Measurements from ENCODE around the gene METTL1.
"Not testable (repeated sequence)": the region's sequence is repeated elsewhere in the genome, so short reads cannot be mapped to it uniquely, and the experiment has no call there.

The METTL1 gene

DNA sequence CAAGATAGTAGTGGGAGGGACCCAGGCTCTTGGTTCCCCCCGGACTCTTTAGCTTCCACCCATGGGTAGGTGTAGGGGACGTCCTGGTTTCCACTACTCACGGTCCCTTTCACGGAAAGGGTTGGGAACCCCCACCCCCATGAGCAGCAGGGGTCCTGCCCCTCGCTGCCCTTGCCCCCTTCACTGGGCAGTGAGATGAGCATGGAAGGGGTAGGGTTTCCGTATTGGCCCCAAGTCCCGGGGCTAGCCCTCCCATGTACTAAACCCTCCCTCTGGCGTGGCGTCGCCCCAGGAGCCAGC is 46.1 kb downstream of the METTL1 start:
- Mint-ChIP-seq H3K9me3 (no peaks in the 10 kb centered on the region), H3K4me1 (ENCODE audit: low read depth) (peaks cover 5% of the 10 kb centered on the region), H3K27me3 (no peaks in the 10 kb centered on the region), H3K27ac (no peak overlapping the region), H3K4me3 (no peak overlapping the region), H3K36me3 (ENCODE audit: low read depth) (peaks cover 68% of the 10 kb centered on the region)
- no peak for DNase-seq

DNA sequence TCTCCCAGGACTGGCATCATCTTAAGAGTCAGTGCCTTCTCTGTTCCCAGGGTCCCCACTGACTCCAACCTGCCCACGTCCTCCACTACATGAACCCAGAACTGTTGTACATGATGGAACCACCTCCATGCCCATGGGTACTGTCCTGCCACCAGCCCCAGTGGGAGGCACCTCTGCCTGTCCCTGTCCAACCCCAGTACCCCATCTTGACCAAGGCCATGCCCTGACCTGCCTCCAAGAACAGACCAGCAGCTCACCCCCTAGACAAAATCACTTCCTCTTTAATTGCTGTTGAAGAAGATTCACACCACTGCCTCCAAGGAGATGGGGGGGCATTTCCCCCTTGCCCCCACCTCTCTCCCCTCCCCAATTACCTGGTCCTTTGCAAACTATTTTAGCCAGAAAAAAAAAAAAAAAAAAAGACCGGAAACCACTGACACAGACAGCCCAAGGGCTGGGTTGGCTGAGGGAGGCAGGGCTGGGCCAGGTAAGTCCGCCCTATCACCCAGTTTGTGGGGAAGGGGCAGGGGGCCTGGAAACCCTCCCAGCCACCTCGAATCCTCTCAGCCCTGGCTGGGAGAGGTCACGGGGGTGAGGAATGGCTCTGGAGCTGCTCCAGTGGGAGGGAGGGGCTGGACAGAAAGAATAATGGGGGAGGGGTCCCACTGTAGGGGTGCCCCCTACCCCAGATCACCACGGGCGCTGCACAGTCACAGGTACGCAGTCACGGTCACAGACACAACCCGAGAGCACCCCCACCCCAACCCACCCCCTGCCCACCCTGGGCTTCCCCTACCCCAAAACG is 46.8 kb downstream of the METTL1 start:
- Mint-ChIP-seq H3K27me3 (no peaks in the 10 kb centered on the region), H3K4me1 (ENCODE audit: low read depth) (peaks cover 5% of the 10 kb centered on the region), H3K36me3 (ENCODE audit: low read depth) (peaks cover 68% of the 10 kb centered on the region), H3K4me3 (no peak overlapping the region), H3K27ac (peak overlapping the region; percentile 45), H3K9me3 (no peaks in the 10 kb centered on the region)
- peak; percentile 28 for DNase-seq

DNA sequence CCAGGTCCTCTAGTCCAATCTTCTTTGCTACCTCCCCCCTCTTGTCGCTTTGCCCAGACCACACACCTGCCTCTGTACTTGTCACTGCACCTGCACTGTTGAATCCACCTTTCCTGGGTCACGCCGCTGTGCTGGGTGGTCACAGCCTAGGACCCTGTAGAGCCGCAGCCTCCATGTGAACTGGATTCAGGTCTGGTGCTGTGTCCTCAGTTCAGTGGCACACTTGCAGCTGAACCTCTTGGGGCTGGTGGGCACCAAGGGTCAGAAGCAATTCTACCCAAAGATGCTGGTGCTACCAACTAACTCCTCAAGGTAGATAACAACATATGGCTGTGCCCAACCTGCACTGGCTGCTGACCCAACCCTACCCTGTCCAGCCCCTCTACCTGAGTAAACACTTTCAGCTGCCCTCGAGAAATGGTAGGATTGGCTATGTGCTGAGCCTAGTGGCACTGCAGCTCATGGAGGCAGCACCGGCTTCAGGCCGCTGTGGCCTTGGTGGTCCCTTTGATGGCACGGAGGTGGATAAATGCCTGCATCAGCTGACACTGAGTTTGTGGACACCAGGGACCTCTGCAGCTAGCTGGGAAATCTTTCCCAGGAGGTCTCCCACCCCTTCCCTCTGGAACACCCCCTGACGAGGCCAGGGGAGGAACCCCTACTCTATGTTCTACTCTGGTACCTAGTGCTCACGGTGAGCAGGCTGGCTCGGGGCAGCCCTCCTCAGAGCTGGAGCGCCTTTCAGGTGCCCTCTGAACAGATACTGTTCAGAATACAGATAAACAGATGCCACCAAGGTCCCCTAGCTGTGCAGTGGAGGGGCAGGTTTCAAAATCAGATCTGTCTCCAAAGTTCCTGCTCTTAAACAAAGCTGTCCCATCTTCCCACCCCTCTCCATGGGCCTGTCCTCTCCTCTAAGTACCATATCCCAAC is 47.6 kb downstream of the METTL1 start:
- H3K27me3 Mint-ChIP-seq = no peaks in the 10 kb centered on the region
- peaks cover 5% of the 10 kb centered on the region for H3K4me1 Mint-ChIP-seq (ENCODE audit: low read depth)
- no peaks in the 10 kb centered on the region for H3K9me3 Mint-ChIP-seq
- H3K4me3 Mint-ChIP-seq = no peak overlapping the region
- H3K27ac Mint-ChIP-seq = peak overlapping the region; percentile 45
- peak; percentile 31 for DNase-seq
- peaks cover 68% of the 10 kb centered on the region for H3K36me3 Mint-ChIP-seq (ENCODE audit: low read depth)

DNA sequence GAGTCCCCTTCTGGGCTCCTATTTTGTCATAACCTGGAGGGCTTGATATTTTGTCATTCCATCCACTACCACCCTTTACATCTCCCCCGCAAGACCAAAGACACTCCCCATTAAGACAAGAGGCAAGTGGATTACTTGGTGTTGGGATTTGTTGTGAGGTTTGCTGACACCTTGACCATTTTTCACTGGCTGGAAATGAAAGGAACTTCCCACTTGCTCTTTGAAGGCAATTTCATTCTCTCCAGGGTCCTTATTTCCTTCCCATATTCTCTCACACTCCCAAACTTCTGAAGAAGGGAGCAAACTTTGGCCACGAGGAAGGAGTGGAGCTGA is 48.3 kb downstream of the METTL1 start:
- Mint-ChIP-seq H3K36me3 (ENCODE audit: low read depth) (peaks cover 71% of the 10 kb centered on the region), H3K27me3 (no peaks in the 10 kb centered on the region), H3K27ac (peak overlapping the region; percentile 81), H3K9me3 (no peaks in the 10 kb centered on the region), H3K4me1 (ENCODE audit: low read depth) (peaks cover 5% of the 10 kb centered on the region), H3K4me3 (no peak overlapping the region)
- no peak for DNase-seq

- H3K4me1 Mint-ChIP-seq (ENCODE audit: low read depth) = peaks cover 5% of the 10 kb centered on the region
- peaks cover 71% of the 10 kb centered on the region for H3K36me3 Mint-ChIP-seq (ENCODE audit: low read depth)
- no peak overlapping the region for H3K4me3 Mint-ChIP-seq
- no peaks in the 10 kb centered on the region for H3K9me3 Mint-ChIP-seq
- peak; percentile 30 for DNase-seq
- H3K27me3 Mint-ChIP-seq = no peaks in the 10 kb centered on the region
- H3K27ac Mint-ChIP-seq = peak overlapping the region; percentile 81
Observed at GRCh38 chr12:57722716-57723629, 48.9 kb downstream of the METTL1 start.

DNA sequence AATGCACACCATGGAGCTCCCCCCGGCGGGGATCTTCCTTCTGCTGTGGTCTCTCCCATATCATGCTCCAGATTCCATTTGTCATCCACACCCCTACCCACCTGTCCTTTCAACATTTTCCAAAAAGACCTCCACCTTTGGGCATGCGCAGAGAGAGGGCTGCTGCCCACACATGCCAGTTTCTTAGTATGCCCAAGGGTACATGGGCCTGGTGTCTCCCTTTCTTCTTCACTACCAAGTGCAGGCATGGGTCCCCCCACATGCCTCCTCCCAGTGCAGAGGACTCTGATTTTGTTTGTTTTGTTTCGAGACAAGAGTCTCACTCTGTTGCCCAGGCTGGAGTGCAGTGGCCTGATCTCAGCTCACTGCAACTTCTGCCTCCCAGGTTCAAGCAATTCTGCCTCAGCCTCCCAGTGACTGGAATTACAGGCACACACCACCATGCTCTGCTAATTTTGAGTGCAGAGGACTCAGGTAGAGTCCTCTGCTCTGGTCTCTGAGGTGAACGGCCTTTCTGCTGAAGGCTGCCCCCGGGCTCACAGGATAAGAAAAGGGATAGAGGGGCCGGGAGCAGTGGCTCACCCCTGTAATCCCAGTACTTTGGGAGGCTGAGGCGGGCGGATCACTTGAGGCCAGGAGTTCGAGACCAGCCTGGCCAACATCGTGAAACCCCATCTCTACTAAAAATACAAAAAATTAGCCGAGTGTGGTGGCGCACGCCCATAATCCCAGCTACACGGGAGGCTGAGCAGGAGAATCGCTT is 49.9 kb downstream of the METTL1 start:
- peaks cover 67% of the 10 kb centered on the region for H3K36me3 Mint-ChIP-seq (ENCODE audit: low read depth)
- DNase-seq; H3K27me3 Mint-ChIP-seq; H3K4me1 Mint-ChIP-seq (ENCODE audit: low read depth); H3K9me3 Mint-ChIP-seq; H3K4me3 Mint-ChIP-seq: not testable (repeated sequence)
- peak overlapping the region; percentile 55 for H3K27ac Mint-ChIP-seq

GRCh38 chr12:57720606-57721595 is 51.0 kb downstream of the METTL1 start:
- Mint-ChIP-seq H3K27me3 (no peaks in the 10 kb centered on the region), H3K36me3 (ENCODE audit: low read depth) (peaks cover 70% of the 10 kb centered on the region), H3K4me1 (ENCODE audit: low read depth) (peaks cover 4% of the 10 kb centered on the region), H3K9me3 (no peaks in the 10 kb centered on the region), H3K27ac (peak overlapping the region; percentile 61), H3K4me3 (no peak overlapping the region)
- no peak for DNase-seq

DNA sequence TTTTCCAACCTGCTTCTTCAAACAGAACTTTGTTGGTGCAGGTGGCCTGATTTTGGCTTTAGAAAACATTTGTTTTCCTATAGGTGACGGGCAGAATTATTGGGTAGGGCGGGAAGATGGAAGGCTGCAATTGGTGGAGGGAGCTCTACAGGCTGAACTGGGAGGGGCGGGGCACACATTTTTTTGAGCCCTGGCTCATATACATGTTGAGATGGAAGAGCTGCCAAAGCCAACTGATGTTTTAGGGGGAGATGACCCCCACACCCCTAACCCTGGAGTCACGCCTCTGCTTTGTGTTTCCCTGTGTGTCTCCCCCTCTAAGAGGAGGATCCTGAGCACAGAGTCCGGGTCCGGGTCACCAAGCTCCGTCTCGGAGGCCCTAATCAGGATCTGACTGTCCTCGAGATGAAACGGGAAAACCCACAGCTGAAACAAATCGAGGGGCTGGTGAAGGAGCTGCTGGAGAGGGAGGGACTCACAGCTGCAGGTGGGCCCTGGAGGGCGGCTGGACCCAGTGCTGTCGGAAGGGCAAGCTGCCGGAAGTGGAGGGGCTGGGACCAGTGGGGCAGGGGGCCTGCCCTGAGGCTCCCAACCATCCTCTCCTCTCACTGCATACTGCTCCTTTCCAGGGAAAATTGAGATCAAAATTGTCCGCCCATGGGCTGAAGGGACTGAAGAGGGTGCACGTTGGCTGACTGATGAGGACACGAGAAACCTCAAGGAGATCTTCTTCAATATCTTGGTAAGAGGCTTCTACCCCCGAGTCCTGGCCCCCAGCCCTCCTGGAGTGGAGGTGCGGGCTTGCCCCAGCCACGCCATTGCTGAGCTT is 51.9 kb downstream of the METTL1 start:
- Mint-ChIP-seq H3K27me3 (no peaks in the 10 kb centered on the region), H3K4me1 (ENCODE audit: low read depth) (peaks cover 3% of the 10 kb centered on the region), H3K36me3 (ENCODE audit: low read depth) (peaks cover 72% of the 10 kb centered on the region), H3K4me3 (no peak overlapping the region), H3K27ac (peak overlapping the region; percentile 61), H3K9me3 (no peaks in the 10 kb centered on the region)
- DNase-seq = no peak

DNA sequence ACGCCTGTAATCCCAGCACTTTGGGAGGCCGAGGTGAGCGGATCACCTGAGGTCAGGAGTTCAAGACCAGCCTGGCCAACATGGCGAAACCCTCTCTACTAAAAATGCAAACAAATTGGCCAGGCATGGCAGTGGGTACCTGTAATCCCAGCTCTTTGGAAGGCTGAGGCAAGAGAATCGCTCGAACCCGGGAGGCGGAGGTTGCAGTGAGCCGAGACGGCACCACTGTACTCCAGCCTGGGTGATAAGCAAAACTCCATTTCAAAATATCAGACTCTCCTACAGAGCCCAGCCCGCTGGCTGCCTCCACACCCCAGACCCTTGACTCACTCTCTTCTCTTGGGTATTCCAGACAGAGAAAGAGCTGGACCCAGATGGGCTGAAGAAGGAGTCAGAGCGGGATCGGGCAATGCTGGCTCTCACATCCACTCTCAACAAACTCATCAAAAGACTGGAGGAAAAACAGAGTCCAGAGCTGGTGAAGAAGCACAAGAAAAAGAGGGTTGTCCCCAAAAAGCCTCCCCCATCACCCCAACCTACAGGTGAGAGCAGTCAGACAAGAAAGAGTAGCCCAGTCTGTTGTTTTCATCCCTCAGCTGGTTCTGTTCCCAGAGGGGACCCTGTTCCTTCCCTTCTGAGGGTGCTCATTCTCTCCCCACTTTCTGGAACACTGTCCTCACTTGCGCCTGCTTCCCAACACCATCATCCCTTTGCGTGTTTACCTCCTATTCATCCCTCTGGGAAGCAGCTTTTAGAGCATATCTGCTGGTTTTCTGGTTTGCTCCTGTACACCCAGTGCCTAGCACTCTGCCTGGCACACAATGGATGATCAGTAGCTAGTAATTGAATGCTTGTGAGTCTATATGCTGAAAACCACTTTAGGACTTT is 53.0 kb downstream of the METTL1 start:
- H3K27ac Mint-ChIP-seq = peak overlapping the region; percentile 51
- H3K36me3 Mint-ChIP-seq (ENCODE audit: low read depth) = peaks cover 71% of the 10 kb centered on the region
- DNase-seq = no peak
- H3K4me3 Mint-ChIP-seq = no peak overlapping the region
- no peaks in the 10 kb centered on the region for H3K4me1 Mint-ChIP-seq (ENCODE audit: low read depth)
- no peaks in the 10 kb centered on the region for H3K27me3 Mint-ChIP-seq
- no peaks in the 10 kb centered on the region for H3K9me3 Mint-ChIP-seq
